Stimulated activated CD8-positive, alpha-beta memory T cell treated with anti-CD3 and anti-CD28 coated beads, Interleukin-12 subunit alpha, Interleukin-12 subunit beta, amount 100 ng/mL, for 4 hours (primary cell): Measurements from ENCODE around the gene RBMS3.

Source experiments
- DNase-seq: peaks from one replicate; pipeline ENCODE4 v3.0.0-alpha.2; 2020; ENCODE audit warnings: low read depth

The RBMS3 gene

GRCh38 chr3:29892976-29893554 lies 612.2 kb downstream of the RBMS3 start:
- no peak for DNase-seq

DNA sequence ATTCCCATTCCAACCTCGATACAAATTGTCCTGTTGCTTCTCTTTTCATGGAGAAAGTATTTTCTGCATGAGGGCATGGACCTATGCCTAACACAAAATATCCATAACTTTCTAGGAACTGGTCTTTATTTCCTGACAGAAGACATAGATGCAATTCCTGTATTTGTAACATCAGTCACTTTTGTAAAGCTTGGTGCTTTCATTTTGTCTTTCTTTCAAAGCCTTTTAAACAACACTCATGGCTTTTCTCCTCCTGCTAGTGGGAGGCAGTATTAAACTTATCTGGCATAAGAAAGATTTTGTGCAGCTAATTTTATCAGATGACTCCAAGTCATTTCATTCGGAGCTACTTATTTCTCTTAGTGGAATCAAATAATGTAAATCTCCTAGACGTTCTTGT lies 616.0 kb downstream of the RBMS3 start:
- no peak for DNase-seq

- DNase-seq: no peak
Observed at GRCh38 chr3:29898171-29898965, 617.5 kb downstream of the RBMS3 start.

DNA sequence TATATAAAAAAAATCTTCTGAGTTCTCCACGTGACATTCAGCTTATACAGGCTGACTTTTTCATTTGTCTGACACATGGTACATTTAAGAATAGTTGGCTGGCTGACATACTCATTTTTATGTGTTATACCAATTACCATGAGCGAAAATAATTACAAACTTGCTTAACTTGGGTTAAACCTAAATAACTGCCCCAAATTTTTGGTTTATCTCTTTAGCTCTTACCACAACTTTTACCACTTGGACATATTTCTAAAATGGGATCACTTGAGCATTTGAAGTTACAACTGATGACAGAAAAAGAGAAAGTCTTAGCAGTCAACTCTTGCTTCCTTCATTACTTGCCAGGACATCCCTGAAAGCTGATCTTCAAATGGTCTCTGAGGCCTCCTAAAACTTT lies 618.1 kb downstream of the RBMS3 start:
- no peak for DNase-seq

- DNase-seq: no peak
Observed at GRCh38 chr3:29901097-29901496, 620.2 kb downstream of the RBMS3 start.

DNA sequence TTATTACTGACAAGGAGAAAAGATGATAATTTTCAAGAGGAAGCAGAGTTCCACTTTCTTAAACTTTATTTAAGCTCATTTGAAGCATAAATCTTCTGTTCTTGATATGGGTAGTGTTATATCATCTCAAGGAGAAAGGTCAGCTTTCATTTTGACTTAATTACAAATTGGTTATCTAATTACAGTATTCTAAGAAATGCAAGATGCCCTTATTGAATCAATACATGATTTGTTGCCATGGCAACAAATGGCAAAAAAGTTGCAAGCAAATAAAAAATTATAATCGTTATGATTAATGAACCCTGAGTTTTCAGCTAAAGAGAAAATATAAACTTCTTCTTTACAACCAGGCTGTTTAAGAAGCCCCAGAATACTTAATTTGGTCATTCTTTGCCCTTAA lies 622.7 kb downstream of the RBMS3 start:
- no peak for DNase-seq

GRCh38 chr3:29906906-29907305 lies 626.0 kb downstream of the RBMS3 start:
- no peak for DNase-seq

DNA sequence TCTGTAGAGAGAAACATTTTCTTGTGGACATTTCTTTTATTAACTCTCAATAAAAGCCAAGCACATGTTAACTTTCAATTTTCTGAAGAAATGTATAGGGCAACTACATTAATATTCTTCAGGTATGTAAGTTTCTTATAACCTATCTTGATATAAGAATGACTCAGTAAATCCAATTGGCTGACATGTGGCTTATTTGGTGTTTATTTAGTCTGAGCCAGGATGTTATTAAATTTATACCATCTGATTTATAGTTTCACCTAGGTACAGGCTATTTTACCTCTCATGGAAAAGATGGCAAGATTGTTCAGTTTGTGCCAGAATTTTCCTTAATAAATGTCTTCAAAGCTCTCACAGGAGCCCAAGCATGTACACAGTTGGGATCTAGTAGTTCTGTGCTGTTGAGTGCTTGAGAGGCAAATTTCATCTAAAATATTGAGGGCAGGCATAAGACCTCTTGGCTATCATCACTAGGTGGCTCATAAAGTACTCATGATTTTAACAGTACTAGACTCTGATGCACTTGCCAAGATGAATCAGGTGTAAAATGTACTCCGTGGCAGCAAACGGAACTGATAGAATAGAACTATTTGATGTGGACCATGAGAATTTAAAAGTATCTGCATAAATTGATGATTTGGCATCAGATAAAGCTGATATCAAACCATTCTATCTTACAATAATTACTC lies 631.9 kb downstream of the RBMS3 start:
- DNase-seq: no peak

GRCh38 chr3:29914861-29915524 lies 634.1 kb downstream of the RBMS3 start:
- no peak for DNase-seq

GRCh38 chr3:29919571-29919970 lies 638.7 kb downstream of the RBMS3 start:
- DNase-seq: no peak

- DNase-seq: no peak
Observed at GRCh38 chr3:29922992-29923746, 642.3 kb downstream of the RBMS3 start.

- DNase-seq: no peak
Observed at GRCh38 chr3:29924783-29925561, 644.1 kb downstream of the RBMS3 start.

DNA sequence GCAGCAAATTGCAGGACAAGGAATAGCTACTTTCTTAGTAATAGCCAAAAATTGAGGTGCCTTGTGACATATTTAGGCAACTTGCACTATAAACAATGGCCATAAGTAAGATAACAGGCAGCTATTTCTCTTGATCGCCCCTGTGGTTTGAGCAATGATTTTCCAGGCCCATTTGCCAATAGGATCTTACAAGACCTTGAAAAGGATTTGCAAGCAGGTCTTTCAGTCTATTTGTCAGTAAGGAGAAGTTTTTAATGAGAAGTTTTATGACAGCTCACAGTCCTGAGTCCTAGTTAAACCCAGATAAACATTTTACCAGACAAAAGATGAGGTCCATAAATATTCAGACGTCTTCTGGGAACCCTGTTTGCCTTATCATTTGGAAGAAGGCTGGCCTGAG lies 645.5 kb downstream of the RBMS3 start:
- no peak for DNase-seq

- DNase-seq: no peak
Observed at GRCh38 chr3:29932696-29933325, 651.9 kb downstream of the RBMS3 start.

DNA sequence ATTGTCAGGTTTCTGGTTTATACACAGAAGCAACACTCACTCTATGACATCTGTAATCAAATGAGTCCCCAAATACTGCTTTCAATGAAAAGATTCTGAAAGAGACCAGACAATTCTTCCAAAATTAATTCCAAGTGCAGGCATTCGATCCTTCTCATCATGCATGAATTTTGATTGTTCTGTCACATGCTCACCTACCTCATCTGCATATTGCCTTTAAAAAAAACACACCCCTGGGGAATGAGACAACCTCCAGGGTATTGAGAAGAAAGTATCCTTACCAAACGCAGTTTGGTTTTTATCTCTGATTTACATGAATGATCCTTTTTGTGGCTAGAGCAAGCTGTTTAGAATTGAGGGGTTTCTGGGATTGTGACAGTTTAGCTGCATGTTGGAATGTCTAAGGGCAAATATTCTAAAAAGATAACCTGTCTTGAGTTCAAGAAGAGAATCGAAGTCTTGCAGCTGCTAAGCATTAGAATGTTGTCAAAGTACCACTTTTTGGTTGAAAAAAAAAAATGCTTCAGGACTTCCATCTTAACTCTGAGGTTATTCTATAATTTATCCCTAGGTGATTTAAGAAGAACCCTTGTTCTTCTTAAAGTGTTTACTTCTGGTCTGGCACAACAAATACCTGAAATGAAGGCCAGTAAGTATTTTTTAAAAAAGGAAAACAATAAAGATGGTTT lies 653.1 kb downstream of the RBMS3 start:
- no peak for DNase-seq

DNA sequence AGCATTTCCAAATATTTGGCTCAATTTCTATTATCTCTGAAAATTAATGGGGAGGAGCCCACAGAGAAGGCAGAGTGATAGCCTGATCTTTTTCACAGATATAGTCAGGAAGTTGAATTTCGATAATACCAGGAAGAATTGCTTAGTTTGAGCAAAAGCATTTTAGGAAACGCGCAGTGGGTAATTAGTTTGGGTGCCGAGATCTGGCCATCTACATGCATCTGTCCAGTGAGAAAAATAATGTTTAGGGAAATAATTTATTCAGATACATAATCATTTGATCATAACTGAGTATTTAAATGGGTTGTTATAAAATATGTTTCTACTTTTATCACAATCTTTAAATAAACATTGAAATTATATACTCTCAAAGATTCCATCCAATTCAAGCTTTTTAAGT lies 653.9 kb downstream of the RBMS3 start:
- no peak for DNase-seq

GRCh38 chr3:29936054-29936453 lies 655.2 kb downstream of the RBMS3 start:
- DNase-seq: no peak

GRCh38 chr3:29936766-29937165 lies 655.9 kb downstream of the RBMS3 start:
- no peak for DNase-seq

GRCh38 chr3:29937185-29937584 lies 656.3 kb downstream of the RBMS3 start:
- DNase-seq: no peak

- no peak for DNase-seq
Observed at GRCh38 chr3:29940759-29941323, 660.0 kb downstream of the RBMS3 start.
